OCI-LY1 (cell line): ENCODE results near the gene TSPAN6.

Source experiments
- H2AFZ ChIP-seq: fragments of 200-600 bp; sonication (generic), shearing (Covaris generic); 2 replicates; pipeline ENCODE4 v1.6.0; 2014; ENCODE audit warnings: antibody characterized with exemption, mild to moderate bottlenecking, low read length
- H3F3A ChIP-seq: fragments of 200-600 bp; sonication (generic), shearing (Covaris generic); 2 replicates; pipeline ENCODE4 v1.6.0; 2014; ENCODE audit warnings: mild to moderate bottlenecking, antibody characterized with exemption, low read length, moderate library complexity; ENCODE audit not compliant: insufficient read depth
- H3K27ac ChIP-seq: fragments of 200-600 bp; sonication (generic); 2 replicates; pipeline ENCODE4 v1.5.1; 2014; ENCODE audit warnings: low read length, mixed run types, mild to moderate bottlenecking, low read depth; ENCODE audit not compliant: poor library complexity, severe bottlenecking
- H3K27me3 ChIP-seq: fragments of 200-600 bp; sonication (generic); 2 replicates; pipeline ENCODE4 v1.6.0; 2014; ENCODE audit warnings: antibody characterized with exemption, mild to moderate bottlenecking, low read length, moderate library complexity; ENCODE audit not compliant: insufficient read depth
- H3K36me3 ChIP-seq: fragments of 200-600 bp; sonication (generic); 2 replicates; pipeline ENCODE4 v1.6.1; 2014; ENCODE audit warnings: mild to moderate bottlenecking, antibody characterized with exemption, low read length, moderate library complexity, mixed read lengths; ENCODE audit not compliant: insufficient read depth
- H3K4me1 ChIP-seq: fragments of 200-600 bp; sonication (generic); 2 replicates; pipeline ENCODE4 v1.5.1; 2014; ENCODE audit warnings: mild to moderate bottlenecking, low read length, moderate library complexity; ENCODE audit not compliant: insufficient read depth, severe bottlenecking
- H3K4me2 ChIP-seq: fragments of 200-600 bp; sonication (generic), shearing (Covaris generic); 2 replicates; pipeline ENCODE4 v1.6.1; 2014; ENCODE audit warnings: low read length
- H3K4me3 ChIP-seq: fragments of 200-600 bp; sonication (generic); 2 replicates; pipeline ENCODE4 v1.5.1; 2014; ENCODE audit warnings: low read length, low read depth, mild to moderate bottlenecking, mixed read lengths; ENCODE audit not compliant: poor library complexity, severe bottlenecking
- H3K79me2 ChIP-seq: fragments of 200-600 bp; shearing (Covaris generic); 2 replicates; pipeline ENCODE4 v1.6.1; 2016; ENCODE audit warnings: mixed run types, low read length, mixed read lengths; ENCODE audit not compliant: insufficient read depth
- H3K9ac ChIP-seq: fragments of 200-600 bp; sonication (generic), shearing (Covaris generic); 2 replicates; pipeline ENCODE4 v1.6.1; 2014; ENCODE audit warnings: mild to moderate bottlenecking, low read length, mixed read lengths
- H3K9me2 ChIP-seq: fragments of 200-600 bp; sonication (generic), shearing (Covaris generic); 2 replicates; pipeline ENCODE4 v1.6.1; 2014; ENCODE audit warnings: low read depth, mild to moderate bottlenecking, low read length, mixed read lengths
- H3K9me3 ChIP-seq: fragments of 200-600 bp; shearing (Covaris generic); 2 replicates; pipeline ENCODE4 v1.6.1; 2014; ENCODE audit warnings: low read length, mixed read lengths
- H4K20me1 ChIP-seq: fragments of 200-600 bp; sonication (generic), shearing (Covaris generic); 2 replicates; pipeline ENCODE4 v1.6.0; 2016; ENCODE audit warnings: mild to moderate bottlenecking, low read length; ENCODE audit not compliant: insufficient read depth
- EZH2 ChIP-seq: fragments of 200-600 bp; sonication (generic), shearing (Covaris generic); IDR thresholded peaks from 2 replicates; pipeline ENCODE4 v1.8.0; 2017; ENCODE audit warnings: borderline replicate concordance, mixed run types, mild to moderate bottlenecking, antibody characterized with exemption, low read length, moderate library complexity, mixed read lengths
- TF ChIP-seq, protein P1 (sequence below): fragments of 200-600 bp; sonication (generic), shearing (Covaris generic); IDR thresholded peaks from 2 replicates; pipeline ENCODE4 v1.5.1; 2017; ENCODE audit warnings: mild to moderate bottlenecking, antibody characterized with exemption, low read length, moderate library complexity, mixed read lengths

The TSPAN6 gene

DNA sequence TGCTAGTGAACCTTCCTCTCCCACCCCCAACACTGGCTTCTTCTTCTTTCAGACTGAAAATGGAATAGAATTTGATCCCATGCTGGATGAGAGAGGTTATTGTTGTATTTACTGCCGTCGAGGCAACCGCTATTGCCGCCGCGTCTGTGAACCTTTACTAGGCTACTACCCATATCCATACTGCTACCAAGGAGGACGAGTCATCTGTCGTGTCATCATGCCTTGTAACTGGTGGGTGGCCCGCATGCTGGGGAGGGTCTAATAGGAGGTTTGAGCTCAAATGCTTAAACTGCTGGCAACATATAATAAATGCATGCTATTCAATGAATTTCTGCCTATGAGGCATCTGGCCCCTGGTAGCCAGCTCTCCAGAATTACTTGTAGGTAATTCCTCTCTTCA is 37.1 kb downstream of the TSPAN6 start:
- H3K4me3 ChIP-seq: no peak overlapping the region
- no peaks in the 10 kb centered on the region for H3K4me1 ChIP-seq
- no peaks in the 10 kb centered on the region for H3K9me3 ChIP-seq
- H3K9ac ChIP-seq: no peak overlapping the region
- TF ChIP-seq EZH2: no peak
- TF ChIP-seq, protein P1, sequence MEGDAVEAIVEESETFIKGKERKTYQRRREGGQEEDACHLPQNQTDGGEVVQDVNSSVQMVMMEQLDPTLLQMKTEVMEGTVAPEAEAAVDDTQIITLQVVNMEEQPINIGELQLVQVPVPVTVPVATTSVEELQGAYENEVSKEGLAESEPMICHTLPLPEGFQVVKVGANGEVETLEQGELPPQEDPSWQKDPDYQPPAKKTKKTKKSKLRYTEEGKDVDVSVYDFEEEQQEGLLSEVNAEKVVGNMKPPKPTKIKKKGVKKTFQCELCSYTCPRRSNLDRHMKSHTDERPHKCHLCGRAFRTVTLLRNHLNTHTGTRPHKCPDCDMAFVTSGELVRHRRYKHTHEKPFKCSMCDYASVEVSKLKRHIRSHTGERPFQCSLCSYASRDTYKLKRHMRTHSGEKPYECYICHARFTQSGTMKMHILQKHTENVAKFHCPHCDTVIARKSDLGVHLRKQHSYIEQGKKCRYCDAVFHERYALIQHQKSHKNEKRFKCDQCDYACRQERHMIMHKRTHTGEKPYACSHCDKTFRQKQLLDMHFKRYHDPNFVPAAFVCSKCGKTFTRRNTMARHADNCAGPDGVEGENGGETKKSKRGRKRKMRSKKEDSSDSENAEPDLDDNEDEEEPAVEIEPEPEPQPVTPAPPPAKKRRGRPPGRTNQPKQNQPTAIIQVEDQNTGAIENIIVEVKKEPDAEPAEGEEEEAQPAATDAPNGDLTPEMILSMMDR: no peak
- H3K9me2 ChIP-seq: no peaks in the 10 kb centered on the region
- H3K79me2 ChIP-seq: no peaks in the 10 kb centered on the region
- no peaks in the 10 kb centered on the region for H3K36me3 ChIP-seq
- H3K27me3 ChIP-seq: no peaks in the 10 kb centered on the region
- no peak overlapping the region for H3K4me2 ChIP-seq
- H4K20me1 ChIP-seq: no peaks in the 10 kb centered on the region
- H3F3A ChIP-seq: no peaks in the 10 kb centered on the region
- no peak overlapping the region for H3K27ac ChIP-seq
- H2AFZ ChIP-seq: no peak overlapping the region

DNA sequence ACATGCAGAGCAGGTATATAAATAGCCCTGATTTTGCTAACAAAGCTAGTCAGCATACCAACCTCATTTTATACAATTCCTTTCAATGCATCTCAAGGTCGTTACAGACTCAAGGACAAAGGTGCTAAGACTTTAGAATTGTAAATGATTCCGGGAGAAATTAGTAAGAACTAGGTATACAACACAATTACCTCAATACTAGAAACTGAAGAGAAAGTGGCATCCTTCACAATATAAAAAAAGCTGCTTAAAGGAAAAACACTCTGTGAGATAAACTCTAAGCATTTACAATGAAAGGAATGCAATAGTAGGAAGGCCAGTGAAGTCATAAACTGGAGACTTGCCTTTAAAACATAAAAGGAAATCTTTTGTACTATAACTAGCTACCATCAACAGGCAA is 40.0 kb downstream of the TSPAN6 start:
- no peak overlapping the region for H2AFZ ChIP-seq
- H3F3A ChIP-seq: no peaks in the 10 kb centered on the region
- no peaks in the 10 kb centered on the region for H3K79me2 ChIP-seq
- no peak overlapping the region for H3K9ac ChIP-seq
- no peaks in the 10 kb centered on the region for H3K36me3 ChIP-seq
- no peaks in the 10 kb centered on the region for H3K9me3 ChIP-seq
- H3K4me3 ChIP-seq: no peak overlapping the region
- H3K4me2 ChIP-seq: no peak overlapping the region
- no peaks in the 10 kb centered on the region for H3K4me1 ChIP-seq
- no peak overlapping the region for H3K27ac ChIP-seq
- H3K9me2 ChIP-seq: no peaks in the 10 kb centered on the region
- H3K27me3 ChIP-seq: no peaks in the 10 kb centered on the region
- no peaks in the 10 kb centered on the region for H4K20me1 ChIP-seq
- TF ChIP-seq EZH2: no peak
- TF ChIP-seq, protein P1: no peak

DNA sequence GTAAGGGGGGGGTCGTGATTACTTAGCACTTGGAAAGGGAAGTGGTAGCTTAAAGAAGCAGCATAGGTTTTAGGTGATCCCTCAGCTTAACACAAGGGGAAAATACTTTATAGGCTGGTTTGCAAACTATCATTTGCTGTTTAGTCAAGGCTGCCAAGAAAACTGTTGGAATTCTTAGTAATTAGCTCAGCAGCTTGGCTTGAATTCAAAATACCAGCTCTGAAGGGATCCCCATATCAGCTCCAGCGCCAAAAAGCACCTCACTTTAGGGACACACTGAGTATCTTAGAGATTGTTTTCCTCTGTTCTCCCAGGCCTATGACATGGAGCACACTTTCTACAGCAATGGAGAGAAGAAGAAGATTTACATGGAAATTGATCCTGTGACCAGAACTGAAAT is 43.0 kb downstream of the TSPAN6 start:
- no peak overlapping the region for H3K4me2 ChIP-seq
- no peaks in the 10 kb centered on the region for H3K9me2 ChIP-seq
- no peaks in the 10 kb centered on the region for H3K4me1 ChIP-seq
- H3K79me2 ChIP-seq: no peaks in the 10 kb centered on the region
- H2AFZ ChIP-seq: no peak overlapping the region
- no peaks in the 10 kb centered on the region for H3K9me3 ChIP-seq
- H3K9ac ChIP-seq: no peak overlapping the region
- no peaks in the 10 kb centered on the region for H4K20me1 ChIP-seq
- H3F3A ChIP-seq: no peaks in the 10 kb centered on the region
- H3K4me3 ChIP-seq: no peak overlapping the region
- no peak overlapping the region for H3K27ac ChIP-seq
- no peaks in the 10 kb centered on the region for H3K36me3 ChIP-seq
- no peaks in the 10 kb centered on the region for H3K27me3 ChIP-seq
- no peak for TF ChIP-seq EZH2
- TF ChIP-seq, protein P1: no peak
